Ramos (cell line): Measurements from ENCODE around the gene KITLG.
"Not testable (repeated sequence)": the region's sequence is repeated elsewhere in the genome, so short reads cannot be mapped to it uniquely, and the experiment has no call there.

Source experiments
- in situ Hi-C: fragments of 300-500 bp; cut with MboI; formaldehyde crosslinking; loops from one replicate; pipeline ENCODE4 v1.14.3; 2022; ENCODE audit warnings: low sequenced_read_pairs; ENCODE audit not compliant: unreplicated experiment

KITLG gene, protein sequence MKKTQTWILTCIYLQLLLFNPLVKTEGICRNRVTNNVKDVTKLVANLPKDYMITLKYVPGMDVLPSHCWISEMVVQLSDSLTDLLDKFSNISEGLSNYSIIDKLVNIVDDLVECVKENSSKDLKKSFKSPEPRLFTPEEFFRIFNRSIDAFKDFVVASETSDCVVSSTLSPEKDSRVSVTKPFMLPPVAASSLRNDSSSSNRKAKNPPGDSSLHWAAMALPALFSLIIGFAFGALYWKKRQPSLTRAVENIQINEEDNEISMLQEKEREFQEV

GRCh38 chr12:88580051-88580871 lies at the start of gene KITLG:
TSS of gene KITLG (minus strand) at chr12:88580471. CDS start at chr12:88580278, 193 bp downstream.
- in situ Hi-C loops = no loop called here

GRCh38 chr12:88628856-88629509 lies 48.7 kb upstream of the KITLG start:
- in situ Hi-C loops = no loop called here

DNA sequence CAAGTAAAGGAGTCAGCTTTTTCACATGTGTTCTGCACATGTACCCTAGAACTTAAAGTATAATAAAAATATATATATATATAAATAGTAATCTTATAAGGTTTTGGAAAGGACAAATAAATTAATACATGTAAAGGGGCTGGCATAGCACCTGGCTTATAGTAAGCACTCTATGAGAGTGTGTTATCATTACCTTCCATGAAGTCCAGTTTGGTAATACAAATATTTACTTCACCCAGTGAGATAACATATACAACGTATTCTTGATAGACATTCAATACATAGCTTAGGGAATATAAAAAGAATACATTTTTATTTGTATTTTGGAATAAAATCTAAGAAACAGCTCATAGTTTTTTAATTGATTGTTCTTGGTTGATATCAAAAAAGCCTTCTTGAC lies 47.8 kb upstream of the KITLG start:
- in situ Hi-C loops = not testable (repeated sequence)

- in situ Hi-C loops = no loop called here
Observed at GRCh38 chr12:88627501-88627900, 47.2 kb upstream of the KITLG start.

- in situ Hi-C loops = no loop called here
Observed at GRCh38 chr12:88625356-88625755, 45.1 kb upstream of the KITLG start.

GRCh38 chr12:88624911-88625310 lies 44.6 kb upstream of the KITLG start:
- in situ Hi-C loops = no loop called here

DNA sequence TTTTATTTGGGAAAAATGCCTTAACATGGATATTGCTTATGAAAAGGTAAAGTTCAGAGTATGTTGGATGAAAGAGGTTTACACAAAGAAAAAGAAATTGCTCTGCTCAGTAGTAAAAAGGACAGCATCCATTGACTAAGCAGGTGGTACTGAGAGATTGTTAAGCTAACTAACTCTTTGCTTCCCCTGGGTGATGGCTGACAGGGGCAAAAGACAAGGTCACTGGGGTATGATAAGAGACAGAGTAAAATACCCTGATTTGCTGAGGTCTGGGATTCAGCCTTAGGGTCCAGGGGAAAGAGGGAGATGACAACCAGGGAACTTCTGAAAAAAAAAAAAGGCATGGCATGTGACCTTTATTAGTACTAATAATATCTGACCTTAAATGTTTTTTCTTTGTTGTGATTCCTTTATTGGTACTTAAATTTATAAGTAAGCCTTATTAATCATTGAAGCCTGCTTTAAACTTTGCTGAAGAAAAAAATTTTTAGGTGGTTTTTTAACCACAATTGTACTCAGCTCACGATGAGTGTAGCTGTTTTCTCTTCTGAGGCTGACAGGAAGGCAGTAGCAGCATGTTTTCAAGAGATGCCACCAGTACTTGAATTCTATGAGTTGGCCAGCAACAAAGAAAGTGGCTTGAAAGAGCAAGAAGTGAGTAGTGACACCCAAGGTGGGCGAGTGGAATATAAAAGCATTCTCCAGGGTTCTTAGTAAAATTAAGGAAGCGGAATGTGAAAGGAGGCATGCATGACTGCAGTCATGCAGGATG lies 43.7 kb upstream of the KITLG start:
- in situ Hi-C loops = no loop called here

DNA sequence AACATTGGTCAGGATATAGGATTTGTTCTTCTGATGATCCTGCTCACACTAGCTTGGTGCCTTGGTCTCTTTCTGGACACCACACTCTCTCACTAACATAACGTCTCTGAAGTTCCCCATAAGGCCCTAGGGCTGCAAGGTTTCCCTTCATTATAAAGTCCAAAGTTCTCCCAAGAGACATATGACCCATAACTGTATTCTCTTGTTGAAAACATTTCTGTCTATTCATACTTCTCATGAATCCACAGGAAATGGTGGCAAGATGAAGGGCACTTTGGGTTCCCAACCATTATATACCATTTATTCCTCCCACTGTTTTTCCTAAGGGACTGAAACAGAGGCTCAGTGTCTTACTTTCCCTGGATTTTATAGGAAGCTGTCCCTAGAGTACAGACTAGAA lies 37.1 kb upstream of the KITLG start:
- in situ Hi-C loops = no loop called here

GRCh38 chr12:88615490-88615889 lies 35.2 kb upstream of the KITLG start:
- in situ Hi-C loops = no loop called here

GRCh38 chr12:88604646-88605045 lies 24.4 kb upstream of the KITLG start:
- in situ Hi-C loops = no loop called here

- in situ Hi-C loops = no loop called here
Observed at GRCh38 chr12:88600272-88600671, 20.0 kb upstream of the KITLG start.

- in situ Hi-C loops = no loop called here
Observed at GRCh38 chr12:88597365-88597764, 17.1 kb upstream of the KITLG start.

- in situ Hi-C loops = no loop called here
Observed at GRCh38 chr12:88595697-88596096, 15.4 kb upstream of the KITLG start.

DNA sequence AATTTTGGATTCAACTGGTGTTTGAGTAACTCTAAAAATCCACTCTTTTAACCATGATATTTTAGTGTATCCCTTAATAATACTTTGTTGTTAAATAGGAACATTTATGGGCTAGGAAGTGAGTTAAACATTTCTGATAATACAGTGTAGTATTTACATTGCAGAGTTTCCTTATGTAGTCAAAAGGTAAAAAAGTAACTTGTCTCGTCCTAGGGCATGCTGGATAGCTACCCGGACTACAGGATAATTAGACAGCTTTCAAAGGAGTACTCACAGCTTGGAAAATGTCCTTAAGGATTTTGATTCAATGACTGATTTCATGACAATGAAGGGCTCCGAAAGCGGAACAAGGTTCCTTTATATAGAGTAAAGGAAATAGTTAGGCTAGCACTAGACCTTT lies 14.5 kb upstream of the KITLG start:
- in situ Hi-C loops = no loop called here

DNA sequence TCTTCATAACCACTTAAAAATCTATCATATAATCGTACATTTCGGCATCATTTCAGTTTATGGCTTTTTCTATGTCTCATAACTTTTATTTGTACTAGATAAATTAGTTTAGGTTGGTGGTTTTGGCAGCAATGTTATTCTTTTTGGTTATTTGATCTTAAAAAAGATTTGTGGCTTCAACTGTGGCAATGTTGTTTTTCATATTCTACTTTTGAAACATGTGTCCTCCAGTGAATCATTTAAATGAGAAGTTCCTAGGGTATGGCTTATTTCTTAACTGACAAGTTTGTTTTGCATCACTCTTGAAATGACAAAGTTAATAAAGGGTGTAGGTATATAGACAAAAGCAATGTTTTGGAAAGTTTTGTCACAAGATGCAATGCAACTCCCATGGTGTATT lies 11.1 kb upstream of the KITLG start:
- in situ Hi-C loops = no loop called here

GRCh38 chr12:88590851-88591250 lies 10.6 kb upstream of the KITLG start:
- in situ Hi-C loops = no loop called here

DNA sequence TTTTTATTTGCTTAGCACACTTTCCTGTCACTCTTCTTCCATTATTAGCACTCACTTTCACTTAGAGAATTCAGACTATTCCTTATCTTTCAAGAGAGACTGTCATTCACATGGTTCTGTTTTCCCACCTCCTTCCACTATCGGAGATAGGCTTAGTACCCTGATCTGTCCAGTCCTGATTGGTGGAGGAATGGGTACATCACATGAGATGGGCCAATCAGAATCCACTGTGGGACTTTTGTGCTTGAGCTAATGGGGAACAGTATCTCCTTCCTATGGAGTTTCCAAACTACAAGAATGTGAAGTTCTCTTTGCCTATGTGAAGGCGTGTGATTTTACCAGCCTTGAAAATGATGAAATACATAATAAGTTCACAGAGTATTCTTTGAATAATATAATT lies 4.8 kb upstream of the KITLG start:
- in situ Hi-C loops = no loop called here

DNA sequence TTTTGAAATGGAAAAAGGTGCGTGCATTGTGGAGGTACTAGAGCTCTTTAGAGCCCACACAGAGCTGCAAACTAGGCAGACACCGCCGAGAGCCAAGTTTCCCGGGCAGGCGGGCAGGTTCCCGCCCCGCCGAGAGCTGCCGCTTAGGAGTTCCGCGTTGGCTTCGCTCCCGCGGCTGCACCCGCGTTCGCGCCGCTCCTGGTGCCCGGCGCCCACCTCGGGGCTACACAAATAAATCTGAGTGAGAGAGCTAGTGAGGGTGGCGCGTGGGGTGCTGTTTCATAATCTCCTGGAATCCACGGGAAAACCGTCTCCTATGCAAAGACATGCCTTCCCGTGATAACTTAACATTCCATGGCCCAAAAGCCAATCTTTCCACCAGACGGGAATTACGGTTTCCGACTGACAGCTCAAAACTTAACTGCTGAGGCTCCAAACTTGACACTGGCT lies 645 bp downstream of the KITLG start:
- in situ Hi-C loops = no loop called here

DNA sequence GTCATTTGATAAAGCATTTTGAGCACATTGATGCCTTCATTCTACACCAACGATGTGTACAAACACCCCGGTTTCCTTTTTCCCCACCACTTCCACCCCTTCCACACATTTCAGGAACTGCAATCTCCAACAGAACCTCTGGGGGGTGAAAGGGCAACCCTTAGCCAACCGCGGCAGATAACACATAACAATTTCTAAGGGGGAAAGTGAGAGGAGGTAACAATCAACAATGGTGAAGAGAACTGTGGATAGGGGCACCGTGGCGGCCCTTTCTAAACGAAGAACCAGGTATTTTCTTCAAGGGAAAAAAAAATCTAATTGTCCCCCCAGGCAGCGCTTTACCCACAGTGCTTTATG lies 1.1 kb downstream of the KITLG start:
- in situ Hi-C loops = no loop called here
